ENCODE data around the gene NCOA1.
A peak's percentile ranks its signal among the peaks of the same experiment; 100 is the strongest.

The NCOA1 gene

DNA sequence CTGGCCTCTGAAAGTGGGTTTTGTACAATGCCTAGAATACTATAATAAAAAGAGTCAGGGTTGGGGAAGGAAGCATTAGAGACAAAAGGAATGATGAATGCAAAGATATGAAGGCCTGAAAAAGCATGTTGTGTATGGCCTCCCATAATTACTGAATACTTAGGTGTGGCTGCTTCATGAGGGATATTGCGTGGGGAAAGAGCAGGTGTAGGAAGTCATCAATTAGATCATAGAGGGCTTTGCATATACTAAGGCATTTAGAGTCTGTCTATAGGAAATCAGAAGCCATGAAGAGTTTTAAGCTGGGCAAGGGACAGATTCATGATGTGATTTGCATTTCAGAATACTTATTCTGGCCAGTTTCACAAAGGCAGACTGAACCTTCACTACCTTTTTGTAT, 48.2 kb downstream of the NCOA1 start:
- Histone ChIP-seq H3K36me3 (ENCODE audit: insufficient read depth, insufficient read length, low read length) (no peaks in the 10 kb centered on the region), H3K4me3 (ENCODE audit: insufficient read length, low read depth) (no peak overlapping the region)

DNA sequence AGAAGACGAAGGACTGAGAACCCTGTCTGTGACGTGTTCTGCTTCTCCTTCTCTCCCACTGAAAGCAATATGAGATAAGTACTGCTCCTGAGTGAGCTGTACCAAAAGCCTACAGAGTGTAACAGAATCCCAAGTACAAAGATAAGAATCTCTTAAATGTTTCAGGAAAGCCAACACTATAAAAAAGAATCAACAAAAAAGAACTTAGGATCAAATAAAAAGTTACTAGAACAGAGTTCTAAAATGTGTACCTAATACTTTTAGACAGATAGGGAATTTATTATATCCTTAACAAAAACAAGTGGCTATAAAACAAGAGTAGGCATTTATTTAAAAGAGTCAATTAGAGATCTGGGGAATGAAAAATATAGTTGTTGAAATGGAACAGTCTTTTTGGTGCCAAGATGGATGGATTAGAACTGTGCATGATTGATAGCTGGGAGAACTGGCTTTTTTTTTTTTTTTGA, 49.0 kb downstream of the NCOA1 start:
- no peak overlapping the region for H3K4me3 ChIP-seq (ENCODE audit: insufficient read length, low read depth)
- DNase-seq (ENCODE audit: low read depth, low spot score): no peak
- H3K9me3 ChIP-seq (ENCODE audit: insufficient read depth, low read length): 0 out of 2 replicates have a peak, but pooled peaks cover 14% of the 10 kb centered on the region
- H3K4me1 ChIP-seq (ENCODE audit: insufficient read depth, insufficient read length): no peaks in the 10 kb centered on the region
- no peak overlapping the region for H3K9ac ChIP-seq (ENCODE audit: insufficient read length, low read depth)
- TF ChIP-seq YY1 (IDR thresholded peaks at IDR 0.05; ENCODE audit: insufficient read depth, insufficient read length): no peak
- no peak for TF ChIP-seq SUZ12 (IDR thresholded peaks at IDR 0.05; ENCODE audit: extremely low read depth, insufficient read depth, insufficient read length)
- TF ChIP-seq ZNF274 (IDR thresholded peaks at IDR 0.05; ENCODE audit: low read depth, low read length): no peak
- H3K27me3 ChIP-seq (ENCODE audit: insufficient read depth, insufficient read length): no peaks in the 10 kb centered on the region
- H3K36me3 ChIP-seq (ENCODE audit: insufficient read depth, insufficient read length, low read length): no peaks in the 10 kb centered on the region

More for the DNA sequence above, 48.2 kb downstream of the NCOA1 start:
- H3K27me3 ChIP-seq (ENCODE audit: insufficient read depth, insufficient read length): no peaks in the 10 kb centered on the region
- no peak for DNase-seq (ENCODE audit: low read depth, low spot score)
- no peaks in the 10 kb centered on the region for H3K4me1 ChIP-seq (ENCODE audit: insufficient read depth, insufficient read length)
- no peak overlapping the region for H3K9ac ChIP-seq (ENCODE audit: insufficient read length, low read depth)
- H3K9me3 ChIP-seq (ENCODE audit: insufficient read depth, low read length): 0 out of 2 replicates have a peak, but pooled peaks cover 9% of the 10 kb centered on the region
- TF ChIP-seq SUZ12 (IDR thresholded peaks at IDR 0.05; ENCODE audit: extremely low read depth, insufficient read depth, insufficient read length) (no peak), YY1 (IDR thresholded peaks at IDR 0.05; ENCODE audit: insufficient read depth, insufficient read length) (no peak), ZNF274 (IDR thresholded peaks at IDR 0.05; ENCODE audit: low read depth, low read length) (no peak)

DNA sequence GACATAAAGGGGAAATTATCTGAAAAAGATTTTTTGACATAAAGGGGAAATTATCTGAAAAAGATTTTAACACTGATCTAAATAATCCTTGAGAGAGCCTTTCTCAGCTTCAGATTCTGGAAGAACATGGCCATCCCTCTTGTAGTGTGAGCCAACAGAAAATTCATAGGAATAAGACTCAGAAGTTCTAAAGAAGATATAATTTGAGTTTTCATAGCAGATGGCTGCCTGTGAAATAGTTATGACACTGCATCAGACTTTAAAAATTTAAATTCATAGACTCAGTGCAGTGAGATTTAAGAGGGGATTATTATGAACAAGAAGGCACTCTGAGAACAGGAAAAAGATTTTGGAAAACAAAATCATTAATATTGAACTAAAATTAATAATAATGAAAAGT, 50.6 kb downstream of the NCOA1 start:
- Histone ChIP-seq H3K9ac (ENCODE audit: insufficient read length, low read depth) (no peak overlapping the region), H3K4me1 (ENCODE audit: insufficient read depth, insufficient read length) (no peaks in the 10 kb centered on the region), H3K27me3 (ENCODE audit: insufficient read depth, insufficient read length) (no peaks in the 10 kb centered on the region), H3K36me3 (ENCODE audit: insufficient read depth, insufficient read length, low read length) (no peaks in the 10 kb centered on the region), H3K4me3 (ENCODE audit: insufficient read length, low read depth) (no peak overlapping the region), H3K9me3 (ENCODE audit: insufficient read depth, low read length) (0 out of 2 replicates have a peak, but pooled peaks cover 14% of the 10 kb centered on the region)
- TF ChIP-seq SUZ12 (IDR thresholded peaks at IDR 0.05; ENCODE audit: extremely low read depth, insufficient read depth, insufficient read length): no peak
- TF ChIP-seq YY1 (IDR thresholded peaks at IDR 0.05; ENCODE audit: insufficient read depth, insufficient read length): no peak
- no peak for DNase-seq (ENCODE audit: low read depth, low spot score)

DNA sequence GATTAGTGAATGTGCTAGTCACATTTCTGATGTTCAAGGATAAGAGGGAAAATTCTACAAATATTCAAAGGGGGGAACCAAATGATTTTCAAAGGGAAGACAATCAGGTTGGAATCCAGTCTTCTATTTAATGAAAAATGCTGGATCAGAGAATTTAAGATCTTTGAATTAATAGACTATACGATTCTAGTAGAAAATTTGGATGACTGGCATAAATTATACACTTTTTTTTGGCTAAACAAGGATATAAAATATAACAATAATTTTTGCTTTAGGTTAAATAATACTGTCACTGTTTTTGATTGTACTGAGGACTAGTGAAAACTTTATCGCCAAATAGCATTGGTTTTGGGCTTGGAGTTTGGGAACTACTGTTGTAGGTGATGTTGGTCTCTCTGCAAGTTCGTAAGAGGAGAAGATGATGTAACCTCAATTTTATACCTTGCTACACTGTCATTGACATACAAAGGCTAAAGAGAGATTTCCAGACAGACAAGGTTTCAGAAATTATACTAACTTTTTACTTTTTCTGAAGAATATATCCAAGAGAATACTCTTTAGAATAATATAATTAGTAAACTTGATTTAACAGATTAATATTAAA, 51.3 kb downstream of the NCOA1 start:
- H3K9me3 ChIP-seq (ENCODE audit: insufficient read depth, low read length): 0 out of 2 replicates have a peak, but pooled peaks cover 14% of the 10 kb centered on the region
- H3K27me3 ChIP-seq (ENCODE audit: insufficient read depth, insufficient read length): no peaks in the 10 kb centered on the region
- H3K4me3 ChIP-seq (ENCODE audit: insufficient read length, low read depth): no peak overlapping the region
- no peaks in the 10 kb centered on the region for H3K4me1 ChIP-seq (ENCODE audit: insufficient read depth, insufficient read length)
- no peaks in the 10 kb centered on the region for H3K36me3 ChIP-seq (ENCODE audit: insufficient read depth, insufficient read length, low read length)
- DNase-seq (ENCODE audit: low read depth, low spot score): no peak
- no peak overlapping the region for H3K9ac ChIP-seq (ENCODE audit: insufficient read length, low read depth)
- TF ChIP-seq YY1 (IDR thresholded peaks at IDR 0.05; ENCODE audit: insufficient read depth, insufficient read length) (no peak), SUZ12 (IDR thresholded peaks at IDR 0.05; ENCODE audit: extremely low read depth, insufficient read depth, insufficient read length) (no peak), ZNF274 (IDR thresholded peaks at IDR 0.05; ENCODE audit: low read depth, low read length) (no peak)

DNA sequence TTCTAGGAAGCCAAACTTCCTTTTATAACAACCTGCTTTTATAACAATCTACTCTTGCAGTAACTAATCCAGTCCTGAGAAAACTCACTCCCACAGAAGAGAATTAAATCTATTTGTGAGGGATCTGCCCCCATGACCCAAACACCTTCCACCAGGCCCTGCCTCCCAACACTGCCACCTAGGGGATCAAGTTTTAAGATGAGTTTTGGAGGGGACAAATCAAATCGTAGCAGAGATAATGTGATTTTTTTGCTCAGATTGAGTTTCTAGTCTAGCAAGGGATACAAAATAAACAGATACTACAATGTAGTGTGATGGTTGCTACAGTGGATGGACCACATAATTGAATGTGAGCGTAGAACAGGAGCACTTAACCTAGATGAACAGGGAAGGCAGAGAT, 52.2 kb downstream of the NCOA1 start:
- Histone ChIP-seq H3K9ac (ENCODE audit: insufficient read length, low read depth) (no peak overlapping the region), H3K36me3 (ENCODE audit: insufficient read depth, insufficient read length, low read length) (no peaks in the 10 kb centered on the region), H3K27me3 (ENCODE audit: insufficient read depth, insufficient read length) (no peaks in the 10 kb centered on the region), H3K9me3 (ENCODE audit: insufficient read depth, low read length) (0 out of 2 replicates have a peak, but pooled peaks cover 14% of the 10 kb centered on the region), H3K4me3 (ENCODE audit: insufficient read length, low read depth) (no peak overlapping the region), H3K4me1 (ENCODE audit: insufficient read depth, insufficient read length) (no peaks in the 10 kb centered on the region)
- DNase-seq (ENCODE audit: low read depth, low spot score): peak; percentile 15
- TF ChIP-seq YY1 (IDR thresholded peaks at IDR 0.05; ENCODE audit: insufficient read depth, insufficient read length) (no peak), ZNF274 (IDR thresholded peaks at IDR 0.05; ENCODE audit: low read depth, low read length) (no peak), SUZ12 (IDR thresholded peaks at IDR 0.05; ENCODE audit: extremely low read depth, insufficient read depth, insufficient read length) (no peak)

DNA sequence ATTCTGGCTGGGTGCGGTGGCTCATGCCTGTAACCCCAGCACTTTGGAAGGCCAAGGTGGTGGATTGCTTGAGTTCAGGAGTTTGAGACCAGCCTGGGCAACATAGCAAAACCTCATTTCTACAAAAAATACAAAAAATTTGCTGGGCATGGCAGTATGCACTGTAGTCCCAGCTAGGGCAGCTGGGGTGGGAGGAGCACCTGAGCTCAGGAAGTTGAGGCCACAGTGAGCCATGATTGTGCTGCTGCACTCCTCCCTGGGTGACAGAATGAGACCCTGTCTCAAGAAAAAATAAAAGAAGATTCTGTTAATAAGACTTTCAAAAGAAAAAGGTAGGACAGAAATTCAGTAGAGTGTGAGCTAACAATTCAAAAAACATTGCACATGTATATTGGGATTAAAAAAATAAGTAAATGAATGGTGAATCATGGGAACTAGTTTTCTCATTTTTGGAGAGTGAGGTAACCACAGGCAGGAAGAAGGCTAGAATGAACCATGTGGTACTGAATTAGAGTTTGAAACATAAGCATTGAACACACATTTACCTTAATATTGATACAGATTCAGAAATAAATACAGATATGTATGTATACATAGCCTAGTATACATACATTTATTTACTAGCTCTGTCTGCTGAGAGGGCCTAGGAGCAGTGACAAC, 53.5 kb downstream of the NCOA1 start:
- Histone ChIP-seq H3K36me3 (ENCODE audit: insufficient read depth, insufficient read length, low read length) (no peaks in the 10 kb centered on the region), H3K9me3 (ENCODE audit: insufficient read depth, low read length) (0 out of 2 replicates have a peak, but pooled peaks cover 14% of the 10 kb centered on the region), H3K9ac (ENCODE audit: insufficient read length, low read depth) (no peak overlapping the region), H3K27me3 (ENCODE audit: insufficient read depth, insufficient read length) (no peaks in the 10 kb centered on the region), H3K4me3 (ENCODE audit: insufficient read length, low read depth) (no peak overlapping the region), H3K4me1 (ENCODE audit: insufficient read depth, insufficient read length) (no peaks in the 10 kb centered on the region)
- TF ChIP-seq SUZ12 (IDR thresholded peaks at IDR 0.05; ENCODE audit: extremely low read depth, insufficient read depth, insufficient read length) (no peak), ZNF274 (IDR thresholded peaks at IDR 0.05; ENCODE audit: low read depth, low read length) (no peak), YY1 (IDR thresholded peaks at IDR 0.05; ENCODE audit: insufficient read depth, insufficient read length) (no peak)
- no peak for DNase-seq (ENCODE audit: low read depth, low spot score)

DNA sequence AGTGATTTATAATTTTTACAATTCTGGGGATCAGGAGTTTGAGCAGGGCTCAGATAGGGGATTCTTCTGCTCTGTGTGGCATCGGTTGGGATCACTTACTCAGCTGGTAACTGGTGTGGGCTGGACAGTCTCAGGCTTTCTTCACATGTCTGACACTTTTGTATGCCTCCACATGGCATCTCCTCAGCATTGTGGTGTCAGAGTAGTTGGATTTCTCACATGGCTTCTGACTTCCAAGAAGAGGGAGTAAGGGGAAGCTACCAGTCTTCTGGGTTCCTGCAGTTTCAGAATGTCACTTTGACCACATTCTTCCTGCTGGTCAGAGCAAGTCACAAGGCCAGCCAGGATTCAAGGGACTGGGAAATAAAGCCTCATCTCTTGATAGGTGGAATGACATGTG, 55.6 kb downstream of the NCOA1 start:
- H3K27me3 ChIP-seq (ENCODE audit: insufficient read depth, insufficient read length): no peaks in the 10 kb centered on the region
- DNase-seq (ENCODE audit: low read depth, low spot score): no peak
- H3K4me3 ChIP-seq (ENCODE audit: insufficient read length, low read depth): no peak overlapping the region
- no peak overlapping the region for H3K9ac ChIP-seq (ENCODE audit: insufficient read length, low read depth)
- TF ChIP-seq YY1 (IDR thresholded peaks at IDR 0.05; ENCODE audit: insufficient read depth, insufficient read length): no peak
- no peak for TF ChIP-seq ZNF274 (IDR thresholded peaks at IDR 0.05; ENCODE audit: low read depth, low read length)
- TF ChIP-seq SUZ12 (IDR thresholded peaks at IDR 0.05; ENCODE audit: extremely low read depth, insufficient read depth, insufficient read length): no peak
- H3K4me1 ChIP-seq (ENCODE audit: insufficient read depth, insufficient read length): no peaks in the 10 kb centered on the region
- H3K9me3 ChIP-seq (ENCODE audit: insufficient read depth, low read length): peaks cover 14% of the 10 kb centered on the region; the same call in 1 of the 2 replicates
- H3K36me3 ChIP-seq (ENCODE audit: insufficient read depth, insufficient read length, low read length): no peaks in the 10 kb centered on the region

All from NT2/D1 (cell line).